Activated CD4-positive, alpha-beta memory T cell treated with anti-CD3 and anti-CD28 coated beads for 36 hours (primary cell): ENCODE measurements around the gene APLP1. TPM values are rescaled to one million over a fixed set of nuclear protein-coding genes. Genes with fewer than 3 reads are reported as not detected.
"Not testable (repeated sequence)": the region's sequence is repeated elsewhere in the genome, so short reads cannot be mapped to it uniquely, and the experiment has no call there.

Source experiments
- CTCF ChIA-PET: fragments of 350-600 bp; sonication (Branson Sonifier 250); formaldehyde crosslinking; loops from one replicate; lab custom pipeline; 2021; ENCODE audit warnings: antibody characterized with exemption, inconsistent platforms; lab: Charles Lee
- POLR2A ChIA-PET: fragments of 350-600 bp; sonication (Branson Sonifier 250); formaldehyde crosslinking; loops from one replicate; lab custom pipeline; 2021; ENCODE audit warnings: antibody characterized with exemption; lab: Charles Lee
- DNase-seq: peaks from one replicate; pipeline ENCODE4 v3.0.0-alpha.2; 2020
- H3K27ac Mint-ChIP-seq: one replicate; pipeline ENCODE4 v1.8.0; 2021; ENCODE audit warnings: mixed read lengths
- H3K27me3 Mint-ChIP-seq: one replicate; pipeline ENCODE4 v1.8.0; 2021; ENCODE audit warnings: mixed read lengths
- H3K36me3 Mint-ChIP-seq: one replicate; pipeline ENCODE4 v1.8.0; 2021; ENCODE audit warnings: mixed read lengths
- H3K4me1 Mint-ChIP-seq: one replicate; pipeline ENCODE4 v1.8.0; 2021; ENCODE audit warnings: low read depth, mixed read lengths
- H3K4me3 Mint-ChIP-seq: one replicate; pipeline ENCODE4 v1.8.0; 2021; ENCODE audit warnings: mild to moderate bottlenecking, mixed read lengths
- H3K9me3 Mint-ChIP-seq: one replicate; pipeline ENCODE4 v1.8.0; 2021; ENCODE audit warnings: mixed read lengths
- intact Hi-C: fragments of 100-400 bp; cut with micrococcal nuclease; formaldehyde crosslinking; loops from one replicate; pipeline ENCODE4 v1.15.1; 2023
- total RNA-seq, 2 experiments: library from RNA; stranded (reverse); gene quantifications; one replicate each; pipeline ENCODE4 v1.2.3, GENCODE V29; 2021

Gene APLP1
- total RNA-seq, 2 experiments from 2014 or later, result 1.2 to 2.6 TPM

GRCh38 chr19:35901854-35902661, 33.7 kb downstream of the APLP1 start, which contains the start of gene HCST:
TSS of gene HCST (plus strand) at chr19:35902529. CDS start at chr19:35902594, 65 bp downstream.
- Mint-ChIP-seq H3K36me3 (peaks cover 28% of the 10 kb centered on the region), H3K4me1 (peaks cover 52% of the 10 kb centered on the region), H3K4me3 (peak within 1 kb of the TSS; percentile 82), H3K27ac (peak within 1 kb of the TSS; percentile 90), H3K27me3 (no peaks in the 10 kb centered on the region), H3K9me3 (no peaks in the 10 kb centered on the region)
- POLR2A ChIA-PET, result interaction anchor here (2.1 kb wide), 1 partner anchor 190 kb away, joined by 5 read pairs; no protein-coding TSS in a partner anchor
- intact Hi-C loops, result loop anchor here (2.0 kb wide), 1 partner anchor 157 kb away; the partner anchor contains the start of genes PSENEN and U2AF1L4
- DNase-seq, result peak; percentile 56
- CTCF ChIA-PET, result interaction anchor here (1.6 kb wide), 1 partner anchor 57 kb away, joined by 5 read pairs; no protein-coding TSS in a partner anchor

- POLR2A ChIA-PET, result no interaction called here
- no peaks in the 10 kb centered on the region for H3K9me3 Mint-ChIP-seq
- H3K36me3 Mint-ChIP-seq, result peaks cover 21% of the 10 kb centered on the region
- no peak for DNase-seq
- H3K4me1 Mint-ChIP-seq, result peaks cover 45% of the 10 kb centered on the region
- CTCF ChIA-PET, result interaction anchor here (0.6 to 1.6 kb wide), 2 partner anchors 56 to 126 kb away, joined by 3 to 5 read pairs; no protein-coding TSS in a partner anchor
- H3K27ac Mint-ChIP-seq, result peak overlapping the region; percentile 90
- H3K27me3 Mint-ChIP-seq, result no peaks in the 10 kb centered on the region
- intact Hi-C loops, result loop anchor here (1.0 kb wide), 1 partner anchor 28 kb away; no protein-coding TSS in a partner anchor
- peak overlapping the region; percentile 82 for H3K4me3 Mint-ChIP-seq
These were observed 34.6 kb downstream of the APLP1 start for GRCh38 chr19:35902870-35903475.

- POLR2A ChIA-PET, result interaction anchor here (0.7 kb wide), 1 partner anchor 11 kb away, joined by 4 read pairs; no protein-coding TSS in a partner anchor
- peaks cover 44% of the 10 kb centered on the region for H3K4me1 Mint-ChIP-seq
These were observed 35.3 kb downstream of the APLP1 start for GRCh38 chr19:35903550-35904179.

GRCh38 chr19:35904311-35905068, 36.1 kb downstream of the APLP1 start:
- Mint-ChIP-seq H3K9me3 (no peaks in the 10 kb centered on the region), H3K27ac (peak overlapping the region; percentile 50), H3K4me1 (peaks cover 44% of the 10 kb centered on the region), H3K36me3 (peaks cover 8% of the 10 kb centered on the region), H3K4me3 (no peak overlapping the region), H3K27me3 (no peaks in the 10 kb centered on the region)
- CTCF ChIA-PET, result interaction anchor here (1.2 kb wide), 1 partner anchor 20 kb away, joined by 3 read pairs; no protein-coding TSS in a partner anchor
- POLR2A ChIA-PET, result no interaction called here
- intact Hi-C loops, result no loop called here
- DNase-seq, result no peak

More at GRCh38 chr19:35903550-35904179, 35.3 kb downstream of the APLP1 start:
- Mint-ChIP-seq H3K36me3 (peaks cover 14% of the 10 kb centered on the region), H3K4me3 (peak overlapping the region; percentile 82), H3K27me3 (no peaks in the 10 kb centered on the region), H3K27ac (peak overlapping the region; percentile 90), H3K9me3 (no peaks in the 10 kb centered on the region)
- DNase-seq, result peak; percentile 94
- intact Hi-C loops, result loop anchor here (1.0 kb wide), 1 partner anchor 28 kb away; no protein-coding TSS in a partner anchor
- CTCF ChIA-PET, result interaction anchor here (0.6 to 1.6 kb wide), 2 partner anchors 55 to 127 kb away, joined by 3 to 5 read pairs; no protein-coding TSS in a partner anchor

- Mint-ChIP-seq H3K36me3 (peaks cover 5% of the 10 kb centered on the region), H3K4me1 (peaks cover 44% of the 10 kb centered on the region), H3K27ac (peak overlapping the region; percentile 50), H3K27me3 (no peaks in the 10 kb centered on the region), H3K4me3 (no peak overlapping the region), H3K9me3 (no peaks in the 10 kb centered on the region)
- ChIA-PET CTCF (interaction anchor here (1.2 kb wide), 1 partner anchor 20 kb away, joined by 3 read pairs; no protein-coding TSS in a partner anchor), POLR2A (no interaction called here)
- intact Hi-C loops, result no loop called here
- no peak for DNase-seq
These were observed 36.9 kb downstream of the APLP1 start for GRCh38 chr19:35905178-35905727.

GRCh38 chr19:35907377-35907745, 39.0 kb downstream of the APLP1 start:
- H3K27me3 Mint-ChIP-seq, result no peaks in the 10 kb centered on the region
- intact Hi-C loops, result no loop called here
- CTCF ChIA-PET, result no interaction called here
- peaks cover 38% of the 10 kb centered on the region for H3K4me1 Mint-ChIP-seq
- H3K9me3 Mint-ChIP-seq, result no peaks in the 10 kb centered on the region
- POLR2A ChIA-PET, result no interaction called here
- H3K27ac Mint-ChIP-seq, result peak overlapping the region; percentile 28
- peaks cover 5% of the 10 kb centered on the region for H3K36me3 Mint-ChIP-seq
- H3K4me3 Mint-ChIP-seq, result no peak overlapping the region
- no peak for DNase-seq

- H3K27ac Mint-ChIP-seq, result peak within 1 kb of the TSS; percentile 28
- no peak for DNase-seq
- CTCF ChIA-PET, result interaction anchor here (0.6 kb wide), 1 partner anchor 51 kb away, joined by 3 read pairs; no protein-coding TSS in a partner anchor
- intact Hi-C loops, result no loop called here
- H3K9me3 Mint-ChIP-seq, result no peaks in the 10 kb centered on the region
- no peaks in the 10 kb centered on the region for H3K27me3 Mint-ChIP-seq
- peaks cover 34% of the 10 kb centered on the region for H3K4me1 Mint-ChIP-seq
- H3K36me3 Mint-ChIP-seq, result peaks cover 5% of the 10 kb centered on the region
- no peak within 1 kb of the TSS for H3K4me3 Mint-ChIP-seq
- POLR2A ChIA-PET, result no interaction called here
These were observed 39.7 kb downstream of the APLP1 start, which contains the start of gene TYROBP for GRCh38 chr19:35908010-35908441. TSS of gene TYROBP (minus strand) at chr19:35908295. CDS start at chr19:35908228, 67 bp downstream.

GRCh38 chr19:35908973-35909683, 40.8 kb downstream of the APLP1 start:
- ChIA-PET CTCF (no interaction called here), POLR2A (no interaction called here)
- no peaks in the 10 kb centered on the region for H3K27me3 Mint-ChIP-seq
- H3K4me3 Mint-ChIP-seq, result no peak overlapping the region
- no peaks in the 10 kb centered on the region for H3K36me3 Mint-ChIP-seq
- no peak for DNase-seq
- H3K9me3 Mint-ChIP-seq, result no peaks in the 10 kb centered on the region
- intact Hi-C loops, result no loop called here
- H3K4me1 Mint-ChIP-seq, result peaks cover 31% of the 10 kb centered on the region
- H3K27ac Mint-ChIP-seq, result no peak overlapping the region

- no peak overlapping the region for H3K4me3 Mint-ChIP-seq
- CTCF ChIA-PET, result no interaction called here
These were observed 41.3 kb downstream of the APLP1 start for GRCh38 chr19:35909684-35910035.

GRCh38 chr19:35910355-35910754, 42.0 kb downstream of the APLP1 start:
- H3K36me3 Mint-ChIP-seq, H3K27me3 Mint-ChIP-seq, CTCF ChIA-PET, intact Hi-C loops, H3K27ac Mint-ChIP-seq, H3K4me3 Mint-ChIP-seq, POLR2A ChIA-PET, DNase-seq, H3K9me3 Mint-ChIP-seq: not testable (repeated sequence)
- H3K4me1 Mint-ChIP-seq, result peaks cover 24% of the 10 kb centered on the region

More at GRCh38 chr19:35909684-35910035, 41.3 kb downstream of the APLP1 start:
- peaks cover 27% of the 10 kb centered on the region for H3K4me1 Mint-ChIP-seq
- H3K9me3 Mint-ChIP-seq, result no peaks in the 10 kb centered on the region
- intact Hi-C loops, result no loop called here
- DNase-seq, result no peak
- no peaks in the 10 kb centered on the region for H3K27me3 Mint-ChIP-seq
- H3K36me3 Mint-ChIP-seq, result no peaks in the 10 kb centered on the region
- POLR2A ChIA-PET, result no interaction called here
- H3K27ac Mint-ChIP-seq, result no peak overlapping the region
